ENCODE results near the gene JAKMIP1.

The JAKMIP1 gene

GRCh38 chr4:6160536-6160935, 39.8 kb downstream of the JAKMIP1 start:
- TF ChIP-seq, protein P1, sequence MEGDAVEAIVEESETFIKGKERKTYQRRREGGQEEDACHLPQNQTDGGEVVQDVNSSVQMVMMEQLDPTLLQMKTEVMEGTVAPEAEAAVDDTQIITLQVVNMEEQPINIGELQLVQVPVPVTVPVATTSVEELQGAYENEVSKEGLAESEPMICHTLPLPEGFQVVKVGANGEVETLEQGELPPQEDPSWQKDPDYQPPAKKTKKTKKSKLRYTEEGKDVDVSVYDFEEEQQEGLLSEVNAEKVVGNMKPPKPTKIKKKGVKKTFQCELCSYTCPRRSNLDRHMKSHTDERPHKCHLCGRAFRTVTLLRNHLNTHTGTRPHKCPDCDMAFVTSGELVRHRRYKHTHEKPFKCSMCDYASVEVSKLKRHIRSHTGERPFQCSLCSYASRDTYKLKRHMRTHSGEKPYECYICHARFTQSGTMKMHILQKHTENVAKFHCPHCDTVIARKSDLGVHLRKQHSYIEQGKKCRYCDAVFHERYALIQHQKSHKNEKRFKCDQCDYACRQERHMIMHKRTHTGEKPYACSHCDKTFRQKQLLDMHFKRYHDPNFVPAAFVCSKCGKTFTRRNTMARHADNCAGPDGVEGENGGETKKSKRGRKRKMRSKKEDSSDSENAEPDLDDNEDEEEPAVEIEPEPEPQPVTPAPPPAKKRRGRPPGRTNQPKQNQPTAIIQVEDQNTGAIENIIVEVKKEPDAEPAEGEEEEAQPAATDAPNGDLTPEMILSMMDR (IDR thresholded peaks at IDR 0.05; ENCODE audit: low read depth, low read length, missing control alignments), result no peak
- no peak for DNase-seq (ENCODE audit: extremely low read depth, low read depth)

DNA sequence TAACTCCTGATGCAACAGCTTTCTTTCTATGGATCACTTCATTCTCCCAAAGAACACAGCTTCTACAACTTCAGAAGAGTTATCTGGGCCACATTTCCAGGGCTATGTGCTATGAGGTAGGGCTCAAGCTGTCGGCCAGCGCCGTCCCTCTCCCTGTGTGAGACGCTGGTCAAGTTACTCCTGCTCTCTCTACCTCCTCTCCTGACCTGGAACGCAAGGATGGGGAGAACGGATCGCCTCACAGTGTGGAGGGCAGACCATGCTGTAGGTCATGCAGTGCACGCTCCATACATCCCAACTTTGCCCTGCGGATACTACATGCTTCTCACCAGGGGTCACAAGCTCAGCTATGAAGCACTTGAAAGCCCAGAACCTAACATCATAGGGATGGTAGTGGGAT, 42.4 kb downstream of the JAKMIP1 start:
- TF ChIP-seq, protein P1 (IDR thresholded peaks at IDR 0.05; ENCODE audit: low read depth, low read length, missing control alignments), result no peak
- H3K4me3 ChIP-seq (replicated peaks; ENCODE audit: low read depth, low read length), result no peak overlapping the region
- no peak for DNase-seq (ENCODE audit: extremely low read depth, low read depth)

More at GRCh38 chr4:6160536-6160935, 39.8 kb downstream of the JAKMIP1 start:
- no peak overlapping the region for H3K4me3 ChIP-seq (replicated peaks; ENCODE audit: low read depth, low read length)

DNA sequence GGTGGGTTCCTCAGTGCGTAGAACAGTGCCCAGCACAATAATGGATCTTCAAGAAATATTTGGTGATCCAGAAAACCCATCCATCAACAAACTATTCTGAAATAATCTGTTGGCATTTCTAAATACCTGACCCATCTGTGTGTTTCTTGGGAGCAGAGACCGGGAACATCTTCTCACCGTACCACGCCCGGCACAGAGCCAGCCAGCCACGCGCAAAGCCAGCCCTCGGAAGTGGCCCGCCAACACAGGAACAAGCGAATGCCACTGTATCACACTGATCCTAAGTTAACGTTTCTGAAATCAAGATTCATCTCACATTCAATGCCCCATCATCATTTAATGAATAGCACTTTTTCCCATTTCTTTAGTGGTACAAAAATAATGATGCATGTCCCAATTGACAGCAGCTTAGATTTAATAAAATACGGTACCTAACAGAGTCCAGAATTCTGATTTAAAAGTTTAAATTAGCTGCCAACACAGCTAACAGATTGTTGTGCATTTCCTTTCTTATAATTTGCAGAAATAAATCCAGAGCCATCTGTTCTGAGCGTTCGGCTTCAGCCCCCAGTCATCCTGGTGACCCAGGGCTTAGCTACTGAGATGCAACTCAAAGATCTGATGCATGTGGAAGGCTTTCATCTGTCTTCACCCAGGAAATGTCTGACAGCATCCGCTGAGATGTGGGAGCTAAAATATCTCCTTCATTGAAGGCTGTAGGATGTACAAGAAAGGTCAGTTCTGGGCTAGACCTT, 44.2 kb downstream of the JAKMIP1 start:
- DNase-seq (ENCODE audit: extremely low read depth, low read depth), result no peak
- no peak overlapping the region for H3K4me3 ChIP-seq (replicated peaks; ENCODE audit: low read depth, low read length)
- TF ChIP-seq, protein P1 (IDR thresholded peaks at IDR 0.05; ENCODE audit: low read depth, low read length, missing control alignments), result no peak

DNA sequence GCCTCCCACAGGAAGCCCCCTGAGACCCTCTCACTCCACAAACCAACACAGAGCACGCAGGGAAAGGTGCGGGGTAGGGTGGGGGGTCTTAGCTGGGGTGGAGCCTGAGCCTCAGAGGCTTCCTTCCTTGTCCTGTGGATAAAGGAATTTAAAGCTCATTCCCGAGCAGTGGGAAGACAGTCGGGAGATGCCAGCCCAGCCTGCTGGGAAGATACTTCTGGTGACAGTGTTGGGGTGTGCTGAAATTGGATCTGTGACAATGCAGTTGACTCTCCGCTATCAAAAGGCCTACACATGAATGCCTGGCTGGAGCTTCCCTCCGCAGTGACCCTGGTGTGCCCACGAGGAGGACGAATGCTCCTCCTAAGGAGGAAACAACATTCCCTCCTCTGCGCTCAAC, 45.5 kb downstream of the JAKMIP1 start:
- no peak for DNase-seq (ENCODE audit: extremely low read depth, low read depth)
- TF ChIP-seq, protein P1 (IDR thresholded peaks at IDR 0.05; ENCODE audit: low read depth, low read length, missing control alignments), result no peak
- H3K4me3 ChIP-seq (replicated peaks; ENCODE audit: low read depth, low read length), result no peak overlapping the region

DNA sequence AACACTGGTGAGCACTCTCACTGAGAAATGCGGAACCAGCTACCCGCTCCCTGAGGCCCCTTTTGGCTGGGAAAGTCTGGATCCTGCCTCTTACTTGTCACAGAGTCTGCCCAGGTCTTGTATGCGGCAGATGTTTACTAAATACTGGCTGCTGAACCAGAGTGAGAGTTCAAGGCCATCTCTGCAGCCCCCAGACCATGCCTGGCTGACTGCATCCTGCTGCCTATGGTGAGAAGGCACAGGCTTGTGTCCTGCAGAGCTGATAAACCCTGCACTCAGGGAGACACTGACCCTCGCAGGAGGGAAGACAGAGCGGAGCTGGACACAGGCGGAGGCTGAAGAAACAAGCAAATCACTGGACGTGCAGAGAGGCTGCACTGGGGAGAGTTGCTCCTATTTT, 46.5 kb downstream of the JAKMIP1 start:
- no peak for DNase-seq (ENCODE audit: extremely low read depth, low read depth)
- no peak overlapping the region for H3K4me3 ChIP-seq (replicated peaks; ENCODE audit: low read depth, low read length)
- TF ChIP-seq, protein P1 (IDR thresholded peaks at IDR 0.05; ENCODE audit: low read depth, low read length, missing control alignments), result no peak

DNA sequence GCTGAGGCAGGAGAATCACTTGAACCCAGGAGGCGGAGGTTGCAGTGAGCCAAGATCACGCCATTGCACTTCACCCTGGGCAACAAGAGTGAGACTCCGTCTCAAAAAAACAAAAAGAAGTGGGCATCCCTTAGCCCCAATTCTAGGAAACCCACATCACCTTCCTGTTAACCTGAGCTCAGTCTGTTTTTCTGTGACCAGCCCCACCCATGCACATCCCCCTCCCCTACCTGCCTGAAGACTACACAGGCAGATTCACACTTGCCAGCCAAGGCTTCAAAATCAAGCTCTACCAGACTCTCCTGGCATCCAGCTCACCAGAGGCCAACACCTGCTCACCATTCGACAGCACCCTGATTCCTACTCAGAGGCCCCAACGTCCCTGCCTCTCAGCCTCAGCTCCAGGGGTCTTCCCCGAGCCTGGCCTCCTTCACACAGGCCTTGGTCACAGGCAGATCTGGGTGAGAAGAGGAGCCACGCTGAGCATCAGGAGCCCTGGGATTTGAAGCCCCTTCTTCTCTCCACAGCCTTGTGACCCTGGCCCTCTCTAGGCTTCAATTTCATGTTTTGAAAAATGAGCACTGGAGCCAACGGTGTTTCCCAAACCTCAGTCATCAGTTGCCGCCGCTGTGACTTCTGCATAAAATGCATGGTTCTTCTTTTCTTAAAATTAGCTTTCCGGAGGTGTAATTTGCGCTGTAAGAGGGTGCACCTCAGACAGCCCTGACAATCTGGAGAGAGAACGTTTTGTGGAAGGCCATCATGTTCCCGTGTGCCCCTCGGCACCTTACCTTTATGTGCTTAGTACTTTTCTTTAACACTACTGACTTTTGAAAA, 47.3 kb downstream of the JAKMIP1 start:
- TF ChIP-seq, protein P1 (IDR thresholded peaks at IDR 0.05; ENCODE audit: low read depth, low read length, missing control alignments), result no peak
- DNase-seq (ENCODE audit: extremely low read depth, low read depth), result no peak
- no peak overlapping the region for H3K4me3 ChIP-seq (replicated peaks; ENCODE audit: low read depth, low read length)
